Activated B cell treated with CpG ODN at 0.5 μM for 24 hours (primary cell): Measurements from ENCODE around the gene PAX5. TPM values are rescaled to one million over a fixed set of nuclear protein-coding genes. Genes with fewer than 3 reads are reported as not detected.

Experiments
- ATAC-seq: fragments of 200-7000 bp; cut with Tn5 transposase; one replicate; pipeline ENCODE4 v1.10.0; 2021; ENCODE audit warnings: low read depth, mild to moderate bottlenecking, moderate library complexity
- CTCF ChIA-PET: fragments of 350-600 bp; sonication (Branson Sonifier 250); formaldehyde crosslinking; loops from one replicate; lab custom pipeline; 2021; ENCODE audit warnings: antibody characterized with exemption; lab: Charles Lee
- POLR2A ChIA-PET: fragments of 350-600 bp; sonication (Branson Sonifier 250); formaldehyde crosslinking; loops from one replicate; lab custom pipeline; 2021; ENCODE audit warnings: antibody characterized with exemption; lab: Charles Lee
- DNase-seq: peaks from one replicate; pipeline ENCODE4 v3.0.0; 2022
- H3K27ac Mint-ChIP-seq: one replicate; pipeline ENCODE4 v1.8.0; 2020; ENCODE audit warnings: mixed read lengths
- H3K27me3 Mint-ChIP-seq: one replicate; pipeline ENCODE4 v1.8.0; 2021; ENCODE audit warnings: mixed read lengths
- H3K36me3 Mint-ChIP-seq: one replicate; pipeline ENCODE4 v1.8.0; 2021; ENCODE audit warnings: low read depth, mixed read lengths
- H3K4me1 Mint-ChIP-seq: one replicate; pipeline ENCODE4 v1.8.0; 2021; ENCODE audit warnings: mixed read lengths
- H3K4me3 Mint-ChIP-seq: one replicate; pipeline ENCODE4 v1.8.0; 2020; ENCODE audit warnings: mild to moderate bottlenecking, mixed read lengths
- H3K9me3 Mint-ChIP-seq: one replicate; pipeline ENCODE4 v1.8.0; 2020; ENCODE audit warnings: mixed read lengths
- CTCF ChIP-seq: fragments of 200-600 bp; IDR thresholded peaks from one replicate; pipeline ENCODE4 v1.8.0; 2022; ENCODE audit warnings: antibody characterized with exemption, mild to moderate bottlenecking
- intact Hi-C: fragments of 100-400 bp; cut with micrococcal nuclease; formaldehyde crosslinking; loops from one replicate; pipeline ENCODE4 v1.15.1; 2024
- total RNA-seq: library from RNA; stranded (reverse); gene quantifications from 2 replicates; pipeline ENCODE4 v1.2.3, GENCODE V29; 2022

PAX5 gene
- total RNA-seq, 1 donor from 2014 or later: 619 TPM

- H3K4me3 Mint-ChIP-seq: no peak overlapping the region
- no peak for DNase-seq
- peaks cover 40% of the 10 kb centered on the region for H3K4me1 Mint-ChIP-seq
- H3K36me3 Mint-ChIP-seq: peaks cover 95% of the 10 kb centered on the region
- no peaks in the 10 kb centered on the region for H3K27me3 Mint-ChIP-seq
- no peak for TF ChIP-seq CTCF
- no peak overlapping the region for H3K27ac Mint-ChIP-seq
- intact Hi-C loops: loop anchor here (5.0 kb wide), 1 partner anchor 222 kb away; no protein-coding TSS in a partner anchor
- CTCF ChIA-PET: interaction anchor here (1.3 kb wide), 1 partner anchor 220 kb away, joined by 4 read pairs; no protein-coding TSS in a partner anchor
- POLR2A ChIA-PET: interaction anchor here (0.5 to 0.8 kb wide), 2 partner anchors 19 to 148 kb away, joined by 3 read pairs; no protein-coding TSS in a partner anchor
- no peak for ATAC-seq
- no peaks in the 10 kb centered on the region for H3K9me3 Mint-ChIP-seq
Measured at GRCh38 chr9:36854034-36854433, 180.0 kb downstream of the PAX5 start.

DNA sequence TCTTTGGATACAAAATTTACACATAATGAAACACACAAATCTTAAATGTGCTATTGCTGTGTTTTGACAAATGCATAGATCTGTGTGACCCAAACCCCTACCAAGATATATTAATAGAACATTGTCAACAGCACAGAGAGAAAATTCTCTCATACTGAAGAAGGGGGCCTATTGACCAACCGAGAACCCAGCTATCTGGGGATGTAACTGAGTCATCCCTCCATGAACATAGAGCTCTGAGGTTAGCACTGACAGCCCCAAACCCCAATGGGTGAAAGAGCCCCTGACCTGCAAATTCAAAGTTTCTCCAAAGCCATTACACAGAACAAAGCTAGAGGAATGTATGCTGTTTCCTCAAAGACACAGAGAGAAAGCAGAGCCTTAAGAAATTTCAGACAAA, 180.8 kb downstream of the PAX5 start:
- H3K4me1 Mint-ChIP-seq: peaks cover 32% of the 10 kb centered on the region
- peak overlapping the region; percentile 35 for H3K27ac Mint-ChIP-seq
- no peaks in the 10 kb centered on the region for H3K9me3 Mint-ChIP-seq
- POLR2A ChIA-PET: interaction anchor here (1.0 kb wide), 1 partner anchor 448 kb away, joined by 3 read pairs; no protein-coding TSS in a partner anchor
- DNase-seq (no peak), ATAC-seq (no peak)
- no peak overlapping the region for H3K4me3 Mint-ChIP-seq
- no peak for TF ChIP-seq CTCF
- no peaks in the 10 kb centered on the region for H3K27me3 Mint-ChIP-seq
- CTCF ChIA-PET: no interaction called here
- intact Hi-C loops: loop anchor here (5.0 kb wide), 1 partner anchor 221 kb away; no protein-coding TSS in a partner anchor
- H3K36me3 Mint-ChIP-seq: peaks cover 95% of the 10 kb centered on the region

DNA sequence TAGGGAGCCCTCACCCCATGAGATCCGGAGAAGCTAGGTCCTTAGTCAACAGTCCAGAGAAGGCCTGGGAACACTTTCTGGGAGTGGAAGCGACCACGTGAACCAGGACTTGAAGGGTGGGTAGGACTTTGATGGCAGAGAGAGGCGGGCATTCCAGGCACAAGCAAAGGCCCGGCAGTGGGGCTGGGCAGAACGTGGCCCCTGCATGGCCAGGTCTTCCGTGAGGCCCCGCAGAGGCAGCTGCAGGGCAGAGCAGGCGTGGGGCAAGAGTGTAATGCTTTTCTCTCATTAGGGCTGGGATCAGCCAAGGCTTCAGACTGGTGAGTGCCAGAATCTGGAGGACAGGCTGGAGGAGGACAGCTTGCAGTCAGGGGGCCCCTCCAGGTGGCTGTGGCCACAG, 184.1 kb downstream of the PAX5 start:
- DNase-seq (no peak), ATAC-seq (no peak)
- intact Hi-C loops: loop anchor here (5.0 kb wide), 1 partner anchor 218 kb away; no protein-coding TSS in a partner anchor
- peaks cover 89% of the 10 kb centered on the region for H3K36me3 Mint-ChIP-seq
- POLR2A ChIA-PET: no interaction called here
- no peaks in the 10 kb centered on the region for H3K9me3 Mint-ChIP-seq
- peaks cover 4% of the 10 kb centered on the region for H3K4me1 Mint-ChIP-seq
- no peak for TF ChIP-seq CTCF
- H3K4me3 Mint-ChIP-seq: no peak overlapping the region
- H3K27me3 Mint-ChIP-seq: no peaks in the 10 kb centered on the region
- no peak overlapping the region for H3K27ac Mint-ChIP-seq
- CTCF ChIA-PET: no interaction called here

- intact Hi-C loops: no loop called here
- H3K9me3 Mint-ChIP-seq: no peaks in the 10 kb centered on the region
- H3K27me3 Mint-ChIP-seq: no peaks in the 10 kb centered on the region
- ChIA-PET POLR2A (interaction anchor here (0.8 kb wide), 1 partner anchor 16 kb away, joined by 3 read pairs; no protein-coding TSS in a partner anchor), CTCF (no interaction called here)
- no peak for TF ChIP-seq CTCF
- peaks cover 80% of the 10 kb centered on the region for H3K36me3 Mint-ChIP-seq
- no peak for ATAC-seq
- H3K4me1 Mint-ChIP-seq: peaks cover 4% of the 10 kb centered on the region
- no peak overlapping the region for H3K4me3 Mint-ChIP-seq
- H3K27ac Mint-ChIP-seq: peak overlapping the region; percentile 56
- DNase-seq: no peak
Measured at GRCh38 chr9:36848946-36849345, 185.1 kb downstream of the PAX5 start.

GRCh38 chr9:36847781-36848673, 186.0 kb downstream of the PAX5 start:
- no peak for ATAC-seq
- peaks cover 71% of the 10 kb centered on the region for H3K36me3 Mint-ChIP-seq
- H3K9me3 Mint-ChIP-seq: no peaks in the 10 kb centered on the region
- no peak for TF ChIP-seq CTCF
- H3K27me3 Mint-ChIP-seq: no peaks in the 10 kb centered on the region
- peak overlapping the region; percentile 63 for H3K27ac Mint-ChIP-seq
- H3K4me3 Mint-ChIP-seq: no peak overlapping the region
- ChIA-PET POLR2A (no interaction called here), CTCF (no interaction called here)
- intact Hi-C loops: no loop called here
- peaks cover 2% of the 10 kb centered on the region for H3K4me1 Mint-ChIP-seq
- no peak for DNase-seq
